ENCODE results near the gene GLIS2.

Gene GLIS2

DNA sequence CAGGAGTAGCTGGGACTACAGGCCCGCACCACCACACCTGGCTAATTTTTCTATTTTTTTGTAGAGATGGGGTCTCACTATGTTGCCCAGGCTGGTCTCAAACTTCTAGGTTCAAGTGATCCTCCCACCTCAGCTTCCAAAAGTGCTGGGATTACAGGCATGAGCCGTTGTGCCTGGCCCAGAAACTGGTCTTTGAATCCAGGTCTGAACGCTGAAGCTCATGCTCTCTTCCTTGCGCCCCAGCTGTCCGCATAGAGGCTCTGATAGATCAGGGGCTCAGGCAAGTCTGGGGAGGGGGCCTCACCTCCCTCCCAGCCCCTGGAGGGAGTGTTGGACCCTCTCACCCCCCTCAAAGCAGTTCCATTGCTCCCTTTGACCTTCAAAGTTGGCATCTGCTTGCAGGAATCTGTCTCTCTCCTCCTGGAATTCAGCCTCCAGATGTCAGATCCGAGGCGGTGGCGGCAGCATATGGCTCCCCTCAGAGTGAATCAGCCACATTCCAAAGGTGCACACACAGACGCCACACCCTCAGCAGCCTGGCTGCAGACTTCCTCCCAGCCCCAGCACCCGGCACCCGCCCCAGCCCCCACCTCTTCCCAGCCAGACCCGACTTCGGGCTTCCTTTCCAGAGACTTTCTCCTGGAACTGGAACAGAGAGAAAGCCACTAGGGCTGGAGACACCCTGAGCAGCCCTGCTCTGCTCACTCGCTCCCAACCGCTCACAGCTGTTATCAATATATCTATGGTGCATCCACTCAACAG is 16.9 kb upstream of the GLIS2 start:
- DNase-seq = no peak

DNA sequence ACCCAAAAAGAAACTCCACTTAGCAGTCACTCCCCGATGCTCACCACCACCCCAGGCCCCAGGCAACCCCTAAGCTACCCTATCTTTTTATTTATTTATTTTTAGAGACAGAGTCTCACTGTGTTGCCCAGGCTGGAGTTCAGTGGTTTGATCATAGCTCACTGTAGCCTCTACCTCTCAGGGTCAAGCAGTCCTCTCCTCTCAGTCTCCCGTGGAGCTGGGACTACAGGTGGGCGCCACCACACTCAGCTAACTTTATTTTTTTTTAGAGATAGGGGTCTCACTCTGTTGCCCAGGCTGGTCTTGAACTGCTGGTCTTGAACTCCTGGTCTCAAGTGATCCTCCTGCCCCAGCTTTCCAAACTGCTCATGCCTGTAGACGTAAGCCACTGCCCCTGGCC is 14.7 kb upstream of the GLIS2 start:
- DNase-seq = no peak

DNA sequence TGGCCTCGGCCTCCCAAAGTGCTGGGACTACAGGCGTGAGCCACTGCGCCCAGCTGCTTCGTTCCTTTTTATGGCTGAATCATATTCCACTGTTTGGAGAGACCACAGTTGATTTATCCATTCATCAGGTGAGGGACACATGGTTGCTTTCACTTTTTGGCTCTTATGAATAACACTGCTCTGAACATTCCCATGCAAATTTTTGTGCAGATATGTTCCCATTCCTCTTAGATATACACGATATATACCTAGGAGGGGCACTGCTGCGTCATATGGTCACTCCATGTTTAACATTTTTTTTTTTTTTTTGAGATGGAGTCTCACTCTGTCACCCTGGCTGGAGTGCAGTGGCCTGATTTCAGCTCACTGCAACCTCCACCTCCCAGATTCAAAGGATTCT is 13.9 kb upstream of the GLIS2 start:
- no peak for DNase-seq

DNA sequence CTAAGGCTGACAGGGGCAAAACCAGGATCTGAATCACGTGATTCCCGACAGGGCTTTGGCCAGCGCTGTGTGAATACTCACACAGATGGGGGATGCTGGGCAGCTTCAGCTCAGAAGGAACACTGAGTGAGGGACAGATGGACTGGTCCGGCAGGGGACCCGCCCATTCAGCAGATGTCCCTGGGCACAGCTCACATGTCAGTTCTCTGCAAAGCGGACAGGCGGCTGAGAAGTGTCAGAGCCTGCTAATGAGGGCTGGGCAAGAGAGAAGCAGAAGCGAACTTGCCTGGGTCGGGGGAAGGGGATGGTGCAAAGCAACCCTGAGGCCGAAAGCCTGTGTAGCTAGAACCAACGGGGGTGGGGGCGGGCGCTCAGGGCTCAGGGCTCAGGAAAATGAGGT is 11.9 kb upstream of the GLIS2 start:
- DNase-seq = no peak

DNA sequence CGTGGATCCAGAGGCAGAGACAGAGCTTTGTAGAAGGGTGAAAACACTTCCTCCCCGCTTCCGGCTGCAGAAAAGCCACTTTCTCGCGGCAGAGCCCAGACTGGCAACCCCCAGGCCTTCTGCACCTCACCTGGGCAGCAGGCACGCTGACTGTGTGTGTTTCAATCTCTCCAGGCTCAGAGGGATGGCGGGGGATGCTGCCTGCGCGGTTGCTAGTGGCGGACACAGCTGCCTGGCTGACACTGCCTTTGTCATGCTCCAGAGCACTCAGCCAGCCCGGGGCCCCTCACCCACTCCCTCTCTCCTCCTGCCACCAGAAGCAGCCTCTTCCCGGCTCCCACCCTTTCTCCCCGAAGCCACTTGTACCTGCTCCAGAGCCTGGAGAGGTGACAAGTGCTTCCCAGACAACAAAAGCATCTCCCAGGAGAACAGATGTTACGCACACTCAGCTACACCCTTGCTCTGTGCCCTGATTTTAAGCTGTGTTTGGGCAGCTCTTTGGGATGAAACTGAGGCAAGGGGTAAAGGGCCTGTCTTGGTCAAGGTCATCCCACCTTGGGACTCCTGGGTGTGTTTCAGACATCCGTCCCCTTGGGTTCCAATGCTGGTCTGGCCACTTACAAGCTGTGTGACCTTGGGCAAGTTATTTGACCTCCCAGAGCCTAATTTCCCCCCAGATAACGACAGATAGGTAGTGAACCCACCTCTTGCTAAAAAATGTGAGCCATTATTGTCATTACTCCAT is 9.2 kb upstream of the GLIS2 start:
- peak; percentile 59 for DNase-seq

DNA sequence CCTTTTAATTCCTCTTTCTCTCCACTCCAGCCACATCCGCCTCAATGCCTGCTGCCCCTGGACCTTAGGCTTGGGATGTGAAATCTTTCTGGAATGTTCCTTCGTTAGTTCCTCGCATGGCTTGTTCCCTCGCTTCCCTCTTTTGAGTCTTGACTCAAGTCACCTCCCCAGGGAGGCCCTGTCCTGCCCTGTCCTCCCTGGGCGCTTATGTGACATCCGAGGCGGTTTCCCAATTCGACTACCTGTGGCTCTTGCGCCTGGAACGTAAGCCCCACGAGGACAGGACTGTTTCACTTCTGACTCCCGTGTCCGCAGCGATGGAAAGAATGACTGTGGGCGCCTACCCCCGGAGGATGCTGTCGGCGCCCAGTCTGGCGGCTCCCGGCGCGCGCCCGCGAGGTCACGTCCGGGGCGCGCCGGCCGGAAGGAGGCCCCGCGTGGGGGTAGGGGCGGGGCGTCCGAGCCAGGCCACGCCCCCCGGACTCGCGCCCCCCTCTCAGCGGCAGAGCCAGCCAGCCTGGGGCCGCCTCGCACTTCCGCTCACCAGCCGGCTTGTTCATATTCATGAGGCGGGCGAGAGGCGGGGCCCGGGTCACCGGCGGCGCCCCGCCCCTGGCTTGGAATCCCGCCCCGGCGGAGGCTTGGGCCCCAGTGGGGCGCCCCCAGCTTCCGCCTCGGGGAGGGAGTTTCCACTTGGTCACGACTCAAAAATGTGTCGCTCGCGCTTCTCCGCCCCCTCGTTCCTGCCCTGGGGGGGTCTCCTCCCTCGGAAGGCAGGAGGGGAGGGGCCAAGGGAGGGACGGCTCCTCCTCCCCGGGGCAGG is 8.4 kb upstream of the GLIS2 start:
- DNase-seq = peak; percentile 96

DNA sequence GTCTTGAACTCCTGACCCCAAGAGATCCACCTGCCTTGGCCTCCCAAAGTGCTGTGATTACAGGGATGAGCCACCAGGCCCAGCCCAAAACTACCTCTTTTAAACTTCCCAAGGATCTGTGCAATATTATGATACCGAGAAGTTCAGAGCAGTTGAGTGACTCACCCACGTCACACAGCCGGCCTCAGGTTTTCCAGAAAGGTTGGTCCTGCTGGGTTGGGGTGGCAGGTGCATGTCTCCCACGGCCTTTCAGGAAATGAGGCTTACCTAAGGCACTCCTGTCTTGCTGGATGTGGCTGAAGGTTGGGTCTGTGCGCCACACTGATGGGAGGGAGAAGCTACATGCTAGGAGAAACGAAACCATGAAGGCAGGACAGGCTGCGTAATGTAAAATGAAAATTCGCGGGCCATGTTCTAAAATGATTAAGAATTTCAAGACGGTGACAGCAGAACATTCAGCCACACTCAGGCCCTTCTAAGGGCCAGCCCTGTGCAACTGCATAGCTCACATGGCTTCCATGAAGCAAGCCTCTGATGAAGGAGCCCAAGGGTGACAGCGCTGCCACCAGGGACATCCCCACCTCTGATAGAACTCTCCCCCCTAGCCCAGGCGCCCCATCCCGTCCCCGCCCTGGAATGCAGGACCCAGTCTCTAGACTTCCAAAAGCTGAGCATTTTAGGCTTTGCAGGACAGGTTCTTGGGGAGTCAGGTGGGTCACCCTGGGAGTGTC is 6.6 kb upstream of the GLIS2 start:
- DNase-seq = peak; percentile 35

DNA sequence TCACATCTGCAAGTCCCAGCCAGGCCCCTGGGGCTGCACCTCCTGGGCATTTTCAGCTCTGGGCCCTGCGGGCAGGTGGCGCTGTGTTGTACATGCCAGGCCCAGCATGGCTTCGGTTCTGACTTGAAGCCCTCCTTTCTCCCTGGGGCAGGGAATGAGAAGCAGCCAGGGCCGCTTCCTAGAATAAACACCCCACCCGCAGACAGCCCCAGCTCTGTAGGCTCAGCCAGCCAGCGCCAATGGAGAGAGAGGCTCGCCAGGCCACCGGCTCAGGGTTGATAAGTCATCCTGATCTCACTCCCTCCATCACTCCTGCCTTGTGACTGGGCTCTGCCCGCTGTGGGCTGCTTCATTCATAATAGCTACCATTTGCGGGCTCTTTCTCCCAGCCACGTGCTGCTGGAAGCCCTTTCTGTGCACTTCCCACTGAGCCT is 6.0 kb upstream of the GLIS2 start:
- DNase-seq = peak; percentile 74

DNA sequence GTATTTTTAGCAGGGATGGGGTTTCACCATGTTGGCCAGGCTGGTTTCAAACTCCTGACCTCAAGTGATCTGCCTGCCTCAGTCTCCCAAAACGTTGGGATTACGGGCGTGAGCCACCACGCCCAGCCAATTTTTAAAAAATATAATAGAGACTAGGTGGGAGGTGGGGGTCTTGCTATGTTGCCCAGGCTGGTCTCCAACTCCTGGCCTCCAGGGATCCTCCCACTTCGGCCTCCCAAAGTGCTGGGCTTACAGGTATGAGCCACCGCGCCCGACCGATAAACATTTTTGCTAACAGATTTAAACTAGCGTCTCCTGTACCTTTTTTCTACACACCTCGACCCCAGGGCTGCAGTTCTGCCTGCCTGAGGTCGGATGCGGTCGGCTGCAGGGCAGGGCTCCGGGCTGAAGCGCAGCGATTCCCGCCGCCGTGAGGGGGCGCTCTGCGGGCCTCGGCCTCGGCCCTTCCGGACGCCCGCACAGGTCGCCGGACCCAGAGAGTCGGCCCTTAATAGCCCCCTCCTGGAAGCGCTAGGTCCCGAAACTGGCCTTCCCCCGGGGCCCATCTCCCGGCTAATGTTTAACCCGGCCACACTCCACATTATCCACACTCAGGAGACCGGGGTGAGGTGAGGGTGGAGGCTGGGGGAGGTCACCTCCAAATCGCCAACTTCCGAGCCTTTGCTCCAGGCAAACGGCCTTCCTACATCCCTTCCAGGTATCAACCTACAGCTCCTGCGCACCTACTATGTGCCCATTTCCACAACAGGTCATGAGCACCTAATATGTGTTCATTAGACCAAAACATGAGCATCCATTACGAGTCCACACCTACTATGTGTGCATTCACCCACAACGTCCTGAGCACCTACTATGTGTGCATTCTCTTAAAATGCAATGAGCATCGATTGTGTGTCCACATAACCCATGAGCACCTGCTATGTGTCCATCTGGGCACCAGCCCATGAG is 2.0 kb upstream of the GLIS2 start:
- peak; percentile 42 for DNase-seq

DNA sequence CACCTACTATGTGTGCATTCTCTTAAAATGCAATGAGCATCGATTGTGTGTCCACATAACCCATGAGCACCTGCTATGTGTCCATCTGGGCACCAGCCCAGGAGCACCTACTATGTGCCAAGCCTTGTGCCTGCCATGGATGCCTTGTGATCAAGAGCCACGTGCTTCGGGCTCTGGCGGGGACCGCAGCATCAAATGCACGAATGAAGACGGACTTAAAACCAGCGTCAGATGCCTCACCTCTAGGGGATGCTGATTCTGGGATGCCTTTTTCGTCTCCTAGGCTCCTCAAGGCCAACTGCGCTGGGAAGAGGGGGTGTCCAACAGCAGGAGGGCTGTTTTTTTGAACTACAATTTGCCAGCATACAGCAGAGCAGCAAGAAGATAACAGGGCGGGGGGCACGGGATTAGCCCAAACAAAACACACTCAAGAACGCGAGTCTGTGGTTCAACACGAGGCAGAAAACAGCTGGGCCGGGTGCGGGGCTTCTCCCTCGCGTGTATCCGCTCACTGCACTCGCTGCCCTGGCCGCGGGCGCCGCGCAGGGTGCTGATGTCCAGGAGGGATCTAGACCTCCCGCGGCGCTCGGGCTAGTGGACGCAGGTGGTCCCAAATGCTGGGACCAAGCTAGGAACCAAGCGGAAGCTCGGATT is 1.2 kb upstream of the GLIS2 start:
- DNase-seq = peak; percentile 46

DNA sequence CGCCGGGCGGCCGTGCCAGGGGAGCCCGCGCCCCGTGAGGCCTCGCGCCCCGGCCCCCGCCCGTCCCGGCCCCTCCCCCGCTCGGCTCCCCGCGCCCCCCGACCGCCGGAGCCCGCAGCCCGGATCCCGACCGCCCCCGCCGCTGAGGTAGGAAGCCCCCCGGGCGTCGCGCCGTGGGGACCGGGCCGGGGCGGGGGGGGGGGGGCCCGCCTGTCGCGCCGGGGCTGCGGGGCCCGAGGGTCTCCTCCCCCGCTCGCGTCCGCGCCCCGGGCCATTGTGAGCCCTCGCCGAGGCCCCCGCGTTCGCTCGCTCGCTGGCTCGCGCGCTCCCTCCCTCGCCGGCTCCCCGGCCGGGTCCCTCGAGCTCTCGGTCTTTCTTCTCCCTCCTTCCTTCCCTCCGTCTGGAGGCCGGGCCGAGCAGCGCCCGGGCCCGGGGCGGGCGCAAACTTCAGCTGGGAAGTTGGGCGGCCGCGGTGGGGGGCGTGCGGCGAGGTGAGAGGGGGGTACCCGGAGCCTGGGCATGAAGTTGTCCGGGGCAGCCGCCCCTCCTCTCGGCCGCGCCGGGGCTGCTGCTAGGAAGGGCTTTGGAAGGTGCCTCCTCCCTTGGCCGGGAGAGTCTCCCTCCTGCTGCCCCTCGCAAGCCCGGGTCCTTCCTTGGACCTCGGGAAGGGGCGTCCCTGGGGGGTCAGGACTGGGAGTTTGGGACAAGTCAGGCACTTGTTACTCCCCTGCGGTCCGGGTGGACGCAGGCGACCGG is 419 bp downstream of the GLIS2 start:
- no peak for DNase-seq

DNA sequence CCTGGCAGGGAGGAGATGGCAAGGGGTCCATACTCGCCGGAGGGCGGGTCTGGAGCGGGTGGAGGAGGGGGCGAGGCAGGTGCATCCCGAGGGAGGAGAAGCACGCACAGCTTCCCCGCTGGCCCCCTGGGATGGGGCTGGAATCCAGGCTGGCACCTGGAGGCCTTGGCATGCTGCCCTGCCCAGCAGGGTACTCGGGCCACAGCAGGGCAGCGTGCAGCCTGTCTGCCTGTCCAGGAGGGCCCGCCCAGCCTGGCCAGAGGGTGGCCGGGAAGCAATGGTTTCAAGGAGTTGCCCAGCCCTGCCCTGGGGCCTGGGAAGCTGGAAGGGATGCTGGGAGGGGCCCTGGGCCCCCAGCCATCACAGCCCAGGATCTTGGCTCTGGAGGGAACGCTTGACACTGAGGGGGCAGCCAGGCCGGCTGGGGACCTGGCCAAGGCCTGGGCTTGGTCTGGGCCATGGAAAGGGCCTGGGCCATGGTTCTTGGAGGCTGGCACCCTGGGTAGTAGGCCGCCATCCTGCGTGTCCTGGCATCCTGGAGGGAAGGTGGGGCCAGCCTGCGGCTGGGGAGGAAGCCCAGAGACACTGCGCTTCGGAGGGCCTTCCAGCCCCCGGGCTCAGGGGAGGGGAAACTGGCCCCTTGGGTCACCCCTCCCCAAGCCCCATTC is 1.1 kb downstream of the GLIS2 start:
- DNase-seq = no peak

DNA sequence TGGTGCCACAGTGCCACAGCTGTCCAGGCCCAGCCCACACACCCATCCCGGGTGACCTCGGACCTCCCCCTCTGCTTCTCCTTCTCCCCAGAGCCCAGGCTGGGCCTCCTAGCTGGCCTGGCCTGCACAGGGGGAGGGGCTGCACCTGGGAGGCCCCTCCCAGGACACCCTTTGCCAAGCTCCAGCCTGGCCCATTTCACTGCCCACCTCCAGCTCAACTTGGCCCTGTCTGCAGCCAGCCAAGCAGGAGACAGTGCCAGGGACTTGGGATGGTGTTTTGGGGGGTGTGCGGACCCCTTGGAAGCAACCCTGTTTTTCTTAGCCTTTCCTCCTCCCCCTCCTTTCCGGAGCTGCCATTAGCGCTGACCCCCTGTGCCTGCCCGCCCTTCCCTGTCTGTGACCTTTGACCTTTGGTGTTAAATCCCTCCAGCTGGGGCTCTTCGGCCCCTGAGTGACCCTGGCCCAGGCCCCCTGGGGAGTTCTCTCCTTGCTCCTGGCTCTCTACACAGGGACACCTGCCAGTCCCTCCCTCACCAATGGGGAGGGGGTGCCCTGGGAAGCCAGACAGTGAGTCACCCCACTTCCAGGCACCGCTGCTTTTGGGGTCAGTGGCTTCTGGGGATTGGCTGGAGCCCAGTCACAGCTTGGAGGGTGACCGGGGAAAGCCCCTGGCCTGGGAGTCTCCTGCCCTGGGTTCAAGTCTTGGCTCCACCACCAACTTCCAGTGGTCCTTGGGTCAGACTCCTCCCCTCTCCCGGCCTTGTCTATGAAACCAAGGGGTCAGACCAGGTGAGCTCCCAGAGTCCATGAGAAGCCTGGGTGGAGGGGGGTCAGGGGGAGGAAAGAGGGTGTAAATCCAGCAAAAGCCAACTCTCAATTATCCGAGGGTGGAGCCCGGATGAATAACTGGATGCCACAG is 1.9 kb downstream of the GLIS2 start:
- DNase-seq = no peak

DNA sequence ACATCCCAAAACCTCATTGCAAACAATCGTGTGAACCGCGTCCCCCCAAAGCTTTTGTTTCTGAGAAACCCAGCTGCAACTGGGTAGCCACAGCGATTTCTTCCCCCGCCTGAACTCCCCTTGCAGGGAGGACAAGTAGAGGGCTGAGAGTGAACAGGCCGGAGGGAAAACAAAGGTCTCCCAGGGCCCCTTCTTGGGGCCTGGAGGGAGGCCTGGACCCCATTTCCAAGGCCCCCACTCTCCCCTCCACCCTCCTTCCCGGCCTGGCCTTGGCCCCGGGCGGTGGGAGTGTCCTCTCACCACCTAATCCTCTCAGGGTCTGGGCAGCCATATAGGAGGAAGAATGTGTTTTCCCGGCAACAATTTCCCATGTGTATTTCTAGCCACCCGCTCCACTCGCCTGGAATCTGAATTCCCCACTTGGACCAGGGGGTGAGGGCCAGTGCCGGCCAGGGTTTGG is 2.6 kb downstream of the GLIS2 start:
- DNase-seq = no peak

DNA sequence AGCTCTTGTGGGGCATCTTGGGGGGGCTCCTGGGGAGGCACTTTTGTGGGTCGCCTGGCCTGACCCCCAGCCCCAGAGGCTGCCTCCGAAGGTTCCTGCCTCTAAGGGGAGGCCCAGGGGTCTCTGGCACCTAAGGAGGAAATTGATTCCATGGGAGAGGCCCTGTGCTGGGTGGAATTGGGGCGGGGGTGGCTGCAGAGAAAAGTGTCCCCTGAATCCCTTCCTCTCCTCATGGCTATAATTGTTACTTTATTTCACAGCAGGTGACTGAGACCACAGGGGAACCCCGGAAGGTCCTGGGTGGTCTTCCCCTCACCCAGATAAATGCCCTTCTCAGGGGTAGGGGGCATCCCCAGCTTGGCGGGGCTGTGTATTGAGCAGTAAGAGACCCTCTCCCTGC is 3.1 kb downstream of the GLIS2 start:
- DNase-seq = no peak

DNA sequence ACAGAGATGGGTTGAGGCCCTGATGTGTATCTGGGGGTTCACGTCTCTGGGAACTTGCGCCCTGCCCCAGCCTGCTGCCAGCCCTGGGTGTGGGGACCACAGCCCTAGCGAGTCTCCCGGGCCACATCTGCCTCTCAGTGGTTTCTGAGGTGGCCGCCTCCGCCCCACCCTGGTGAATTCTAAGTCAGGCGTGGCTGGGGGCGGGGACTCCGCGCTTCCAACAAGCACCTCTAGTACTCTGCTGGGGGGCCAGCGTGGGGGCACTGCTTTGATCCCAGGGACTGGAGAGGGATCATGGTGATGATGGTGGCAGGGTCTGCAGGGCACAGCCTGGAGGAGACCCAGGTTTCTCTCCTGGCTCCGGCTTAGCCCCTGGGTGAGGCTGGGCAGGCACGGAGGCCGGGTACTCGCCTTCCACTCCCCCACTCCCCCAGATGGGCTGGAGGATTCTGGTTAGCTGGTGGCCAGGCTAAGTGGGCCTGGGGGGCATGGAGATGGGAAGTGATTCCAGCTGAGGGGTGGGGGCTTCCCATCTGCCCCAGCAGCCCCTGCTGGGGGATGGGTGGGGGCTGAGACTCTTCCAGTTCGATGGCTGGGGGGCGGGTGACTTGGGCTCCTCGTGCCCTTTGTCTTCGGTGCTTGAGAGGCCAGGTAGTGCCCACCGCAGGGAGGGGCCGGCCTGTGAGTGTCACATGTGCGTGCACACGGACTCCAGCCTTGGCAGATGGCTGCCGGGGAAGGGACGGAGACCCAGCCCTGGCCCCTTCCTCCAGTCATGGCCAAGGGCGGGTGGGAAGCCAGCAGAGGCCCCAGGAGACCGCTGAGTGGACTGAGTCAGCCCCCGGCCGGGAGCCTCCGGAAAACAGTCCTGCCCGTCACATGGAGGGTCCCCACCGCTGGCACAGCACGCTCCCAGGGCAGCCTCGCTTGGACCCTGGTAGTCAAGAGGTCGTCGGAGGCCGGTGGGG is 3.9 kb downstream of the GLIS2 start:
- peak; percentile 69 for DNase-seq

DNA sequence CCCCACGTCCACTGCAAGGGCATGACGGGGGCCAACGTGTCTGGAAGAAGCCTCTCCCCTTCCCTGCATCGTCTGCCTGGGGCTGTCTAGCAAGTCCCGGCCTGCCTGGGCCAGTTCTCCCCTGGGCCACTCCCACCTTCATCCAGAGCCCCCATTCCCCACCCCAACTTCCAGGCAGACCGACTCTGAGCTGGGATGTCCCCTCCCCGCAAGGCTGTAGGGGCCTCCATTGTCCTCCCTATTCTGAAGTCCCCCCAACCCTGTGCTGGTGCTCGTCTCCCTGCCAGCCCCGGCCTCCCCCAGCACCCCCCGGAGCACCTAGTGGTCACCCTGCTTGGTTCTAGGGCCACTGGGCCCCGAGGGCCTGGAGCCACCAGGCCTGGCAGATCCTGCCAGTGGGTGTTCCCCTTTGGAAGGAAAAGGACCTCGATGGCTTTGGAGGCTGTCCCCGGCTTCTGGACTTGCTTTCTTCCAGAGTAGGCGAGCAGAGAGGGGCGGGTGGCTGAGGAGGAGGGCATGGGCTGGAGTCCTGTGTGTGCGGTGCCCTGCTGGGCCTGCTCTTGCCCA is 4.8 kb downstream of the GLIS2 start:
- DNase-seq = no peak

All from activated CD4-positive, alpha-beta T cell treated with anti-CD3 and anti-CD28 coated beads for 48 hours (primary cell).